ENCODE data around the gene ARL15. TPM values are rescaled to one million over a fixed set of nuclear protein-coding genes. Genes with fewer than 3 reads are reported as not detected.

The ARL15 gene
- total RNA-seq, 1 experiment from 2014 or later: 18.3 TPM

DNA sequence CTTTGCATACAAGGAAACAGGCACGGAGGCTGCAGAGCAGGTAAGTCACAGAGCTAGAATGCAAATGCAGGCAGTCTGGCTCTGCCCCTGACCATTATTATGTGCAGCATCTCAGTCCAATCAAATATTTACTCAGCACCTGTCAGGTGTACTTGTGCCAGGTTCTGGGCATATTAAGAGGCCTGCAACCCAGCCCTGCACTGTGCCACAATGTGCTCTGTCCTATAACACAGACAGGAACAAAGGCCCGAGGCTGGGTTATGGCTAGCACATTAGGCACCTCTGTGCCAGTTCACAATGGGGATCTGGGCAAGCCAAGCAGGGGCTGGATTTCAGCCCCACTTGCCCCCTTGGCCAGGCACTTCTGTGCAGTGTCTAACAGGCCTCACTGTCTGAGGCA is 14.0 kb downstream of the ARL15 start:
- Histone ChIP-seq H3K36me3 (ENCODE audit: insufficient read depth, low read length, poor library complexity, severe bottlenecking) (no peaks in the 10 kb centered on the region), H3K4me1 (ENCODE audit: insufficient read depth, low read length, poor library complexity, severe bottlenecking) (peaks cover 31% of the 10 kb centered on the region), H3K9me3 (ENCODE audit: low read depth, low read length, poor library complexity, severe bottlenecking) (no peaks in the 10 kb centered on the region), H3K4me3 (ENCODE audit: low read depth, low read length, poor library complexity, severe bottlenecking) (no peak overlapping the region), H3K27me3 (replicated peaks; ENCODE audit: insufficient read depth, low read depth, low read length, poor library complexity) (no peaks in the 10 kb centered on the region), H3K27ac (ENCODE audit: low read depth, low read length, poor library complexity, severe bottlenecking) (peak overlapping the region; percentile 39)
- TF ChIP-seq EZH2 (IDR thresholded peaks at IDR 0.05; ENCODE audit: borderline replicate concordance, low read depth, low read length, poor library complexity, severe bottlenecking) (no peak), CTCF (conservative IDR thresholded peaks at IDR 0.05; ENCODE audit: low read depth, low read length) (no peak)
- intact Hi-C loops (cut with micrococcal nuclease; ENCODE audit: unreplicated experiment): no loop called here
- CTCF ChIA-PET: no interaction called here
- BruUV-seq (replicated peaks): no TSS peak
- no peak for DNase-seq (ENCODE audit: low spot score)
- POLR2A ChIA-PET (ENCODE audit: low non-redundant PET): interaction anchor here (0.6 kb wide), 1 partner anchor 14 kb away, joined by 3 read pairs; the partner anchor contains the start of gene ARL15

DNA sequence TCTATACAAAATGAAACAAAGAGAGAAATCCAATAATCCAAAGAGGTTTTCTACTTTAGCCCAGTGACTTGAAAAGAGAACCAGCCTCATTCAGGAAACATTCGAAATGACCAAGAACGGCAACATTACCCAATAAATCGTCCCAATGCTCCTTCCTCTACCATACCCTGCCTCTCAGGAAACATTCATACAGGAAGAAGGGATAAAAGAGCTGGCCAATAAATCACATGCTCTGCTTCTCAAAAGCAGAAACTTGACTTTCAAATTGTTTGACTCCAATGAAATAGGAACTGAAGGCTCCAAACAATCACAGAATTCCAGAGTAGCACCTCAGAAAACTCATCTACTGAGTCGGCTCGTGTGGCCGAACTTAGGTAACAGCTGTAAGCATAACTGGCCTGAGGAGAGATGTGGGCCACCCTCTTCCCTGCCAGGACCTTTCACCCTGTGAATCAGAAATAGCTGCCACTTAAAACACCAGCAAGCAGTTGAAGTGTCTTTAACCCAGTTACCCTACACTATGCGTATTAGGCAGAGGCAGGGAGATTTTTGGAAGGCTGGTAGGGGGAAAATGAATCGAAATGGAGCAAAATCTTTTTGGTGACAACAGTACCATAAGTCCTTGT is 14.6 kb downstream of the ARL15 start:
- no peaks in the 10 kb centered on the region for H3K9me3 ChIP-seq (ENCODE audit: low read depth, low read length, poor library complexity, severe bottlenecking)
- H3K4me3 ChIP-seq (ENCODE audit: low read depth, low read length, poor library complexity, severe bottlenecking): no peak overlapping the region
- no TSS peak for BruUV-seq (replicated peaks)
- TF ChIP-seq EZH2 (IDR thresholded peaks at IDR 0.05; ENCODE audit: borderline replicate concordance, low read depth, low read length, poor library complexity, severe bottlenecking): no peak
- no peak for TF ChIP-seq CTCF (conservative IDR thresholded peaks at IDR 0.05; ENCODE audit: low read depth, low read length)
- intact Hi-C loops (cut with micrococcal nuclease; ENCODE audit: unreplicated experiment): no loop called here
- CTCF ChIA-PET: no interaction called here
- H3K4me1 ChIP-seq (ENCODE audit: insufficient read depth, low read length, poor library complexity, severe bottlenecking): peaks cover 31% of the 10 kb centered on the region
- H3K27me3 ChIP-seq (replicated peaks; ENCODE audit: insufficient read depth, low read depth, low read length, poor library complexity): no peaks in the 10 kb centered on the region
- peak; percentile 36 for DNase-seq (ENCODE audit: low spot score)
- POLR2A ChIA-PET (ENCODE audit: low non-redundant PET): interaction anchor here (0.6 kb wide), 1 partner anchor 14 kb away, joined by 3 read pairs; the partner anchor contains the start of gene ARL15
- peak overlapping the region; percentile 39 for H3K27ac ChIP-seq (ENCODE audit: low read depth, low read length, poor library complexity, severe bottlenecking)
- no peaks in the 10 kb centered on the region for H3K36me3 ChIP-seq (ENCODE audit: insufficient read depth, low read length, poor library complexity, severe bottlenecking)

DNA sequence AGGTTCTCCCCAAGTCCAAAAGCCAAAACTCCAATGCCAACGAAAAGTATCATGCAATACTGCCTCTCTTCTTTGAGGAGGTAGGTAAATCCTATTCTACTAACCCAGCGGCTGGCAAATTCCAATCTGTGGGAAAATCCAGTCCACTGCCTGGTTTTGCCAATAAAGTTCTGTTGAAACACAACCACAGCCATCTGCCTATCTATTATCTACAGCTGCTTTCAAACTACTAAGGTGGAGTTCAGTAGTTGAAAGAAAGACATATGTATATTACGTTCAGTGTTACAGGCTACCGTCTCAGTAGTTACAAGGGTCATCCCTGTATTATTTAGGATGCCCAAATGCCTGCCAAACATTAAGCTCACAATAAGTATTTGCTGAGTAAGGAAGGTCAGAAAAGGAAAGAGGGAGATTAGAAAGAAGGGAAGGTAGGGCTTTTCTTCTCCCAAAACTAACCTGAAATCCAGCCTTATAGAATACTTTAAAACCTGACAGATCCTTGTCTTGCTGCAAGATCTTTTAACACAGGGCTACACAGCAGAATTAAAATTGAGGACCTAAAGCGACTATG is 16.2 kb downstream of the ARL15 start:
- DNase-seq (ENCODE audit: low spot score): no peak
- intact Hi-C loops (cut with micrococcal nuclease; ENCODE audit: unreplicated experiment): no loop called here
- Histone ChIP-seq H3K36me3 (ENCODE audit: insufficient read depth, low read length, poor library complexity, severe bottlenecking) (no peaks in the 10 kb centered on the region), H3K9me3 (ENCODE audit: low read depth, low read length, poor library complexity, severe bottlenecking) (no peaks in the 10 kb centered on the region), H3K27me3 (replicated peaks; ENCODE audit: insufficient read depth, low read depth, low read length, poor library complexity) (no peaks in the 10 kb centered on the region), H3K4me1 (ENCODE audit: insufficient read depth, low read length, poor library complexity, severe bottlenecking) (peaks cover 31% of the 10 kb centered on the region), H3K4me3 (ENCODE audit: low read depth, low read length, poor library complexity, severe bottlenecking) (no peak overlapping the region), H3K27ac (ENCODE audit: low read depth, low read length, poor library complexity, severe bottlenecking) (no peak overlapping the region)
- ChIA-PET CTCF (interaction anchor here (0.6 kb wide), 1 partner anchor 244 kb away, joined by 4 read pairs; no protein-coding TSS in a partner anchor), POLR2A (ENCODE audit: low non-redundant PET) (interaction anchor here (0.5 kb wide), 1 partner anchor 15 kb away, joined by 4 read pairs; no protein-coding TSS in a partner anchor)
- no TSS peak for BruUV-seq (replicated peaks)
- TF ChIP-seq CTCF (conservative IDR thresholded peaks at IDR 0.05; ENCODE audit: low read depth, low read length) (no peak), EZH2 (IDR thresholded peaks at IDR 0.05; ENCODE audit: borderline replicate concordance, low read depth, low read length, poor library complexity, severe bottlenecking) (no peak)
